ENCODE data around the gene DOCK8.
A peak's percentile ranks its signal among the peaks of the same experiment; 100 is the strongest.

The DOCK8 gene

DNA sequence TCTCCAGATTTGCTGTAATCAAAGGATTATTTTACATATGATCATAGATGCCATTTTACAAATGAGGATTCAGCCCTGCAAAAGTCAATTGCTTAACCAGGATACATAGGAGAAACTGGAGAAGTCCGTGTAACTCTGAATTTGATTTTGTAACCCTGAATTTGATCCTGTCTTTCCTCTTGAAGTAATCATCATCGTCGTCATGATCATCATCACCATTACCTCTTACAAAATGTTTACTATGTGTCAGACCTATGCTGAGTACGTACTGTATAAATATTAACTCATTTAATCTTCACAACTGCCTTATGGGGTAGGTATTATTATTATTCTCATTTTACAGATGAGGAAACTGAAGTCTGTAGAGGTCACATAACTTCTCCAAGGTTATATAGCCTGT is 271.5 kb downstream of the DOCK8 start:
- H3K27me3 Mint-ChIP-seq (ENCODE audit: low read depth, poor library complexity), result no peaks in the 10 kb centered on the region
- TF ChIP-seq CTCF (IDR thresholded peaks at IDR 0.05), result no peak
- DNase-seq, result no peak
- H3K27ac Mint-ChIP-seq, result no peak overlapping the region
- no peak overlapping the region for H3K4me3 Mint-ChIP-seq
- H3K9me3 Mint-ChIP-seq, result peaks cover 25% of the 10 kb centered on the region
- peaks cover 15% of the 10 kb centered on the region for H3K36me3 Mint-ChIP-seq (ENCODE audit: low read depth)
- no peaks in the 10 kb centered on the region for H3K4me1 Mint-ChIP-seq

DNA sequence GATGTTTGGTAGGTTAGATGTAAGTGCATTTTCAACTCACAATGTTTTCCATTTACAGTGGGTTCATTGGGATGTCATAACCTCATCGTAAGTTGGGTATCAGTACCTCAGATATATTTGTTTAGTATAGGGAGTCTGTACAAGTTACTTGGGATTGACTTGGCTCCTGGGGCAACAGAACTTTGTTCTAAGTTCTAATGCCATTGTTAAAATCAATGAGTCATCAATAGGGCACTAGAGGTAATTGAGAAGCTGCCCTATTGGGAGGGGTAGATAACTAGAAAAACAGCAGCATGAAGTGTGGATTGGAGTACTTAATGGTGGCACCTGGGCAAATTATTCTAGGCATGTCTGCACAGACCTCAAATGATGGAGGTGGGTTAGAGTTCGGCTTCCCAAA is 272.8 kb downstream of the DOCK8 start:
- Mint-ChIP-seq H3K4me1 (no peaks in the 10 kb centered on the region), H3K36me3 (ENCODE audit: low read depth) (peaks cover 15% of the 10 kb centered on the region), H3K27ac (no peak overlapping the region), H3K4me3 (no peak overlapping the region), H3K9me3 (peaks cover 25% of the 10 kb centered on the region), H3K27me3 (ENCODE audit: low read depth, poor library complexity) (no peaks in the 10 kb centered on the region)
- no peak for TF ChIP-seq CTCF (IDR thresholded peaks at IDR 0.05)
- DNase-seq, result no peak

DNA sequence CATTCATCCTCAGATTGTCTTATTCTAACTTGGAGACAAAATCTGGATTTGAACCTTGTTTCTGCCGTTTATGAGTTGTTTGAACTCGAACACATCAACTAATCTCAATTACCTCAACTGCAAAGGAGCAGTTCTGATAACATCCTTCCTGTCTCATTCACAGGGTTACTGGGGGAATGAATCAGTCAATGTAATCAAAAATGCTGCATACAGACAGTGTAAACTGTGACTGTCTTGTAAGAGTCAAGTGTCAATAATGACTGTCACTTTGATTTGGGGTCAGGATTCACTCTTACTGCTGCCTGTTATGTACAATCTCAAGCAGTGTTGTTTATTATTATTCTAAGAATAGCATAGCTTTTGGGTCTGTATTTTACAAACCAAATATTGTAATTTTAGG is 273.8 kb downstream of the DOCK8 start:
- no peak for TF ChIP-seq CTCF (IDR thresholded peaks at IDR 0.05)
- peaks cover 14% of the 10 kb centered on the region for H3K36me3 Mint-ChIP-seq (ENCODE audit: low read depth)
- DNase-seq, result no peak
- H3K27ac Mint-ChIP-seq, result no peak overlapping the region
- H3K9me3 Mint-ChIP-seq, result peaks cover 21% of the 10 kb centered on the region
- no peaks in the 10 kb centered on the region for H3K4me1 Mint-ChIP-seq
- H3K4me3 Mint-ChIP-seq, result no peak overlapping the region
- no peaks in the 10 kb centered on the region for H3K27me3 Mint-ChIP-seq (ENCODE audit: low read depth, poor library complexity)

- DNase-seq, result no peak
- TF ChIP-seq CTCF (IDR thresholded peaks at IDR 0.05), result no peak
- H3K27ac Mint-ChIP-seq, result no peak overlapping the region
- H3K4me3 Mint-ChIP-seq, result no peak overlapping the region
- H3K36me3 Mint-ChIP-seq (ENCODE audit: low read depth), result peaks cover 4% of the 10 kb centered on the region
- no peaks in the 10 kb centered on the region for H3K27me3 Mint-ChIP-seq (ENCODE audit: low read depth, poor library complexity)
- H3K4me1 Mint-ChIP-seq, result no peaks in the 10 kb centered on the region
- H3K9me3 Mint-ChIP-seq, result peaks cover 11% of the 10 kb centered on the region
These were observed 274.8 kb downstream of the DOCK8 start for GRCh38 chr9:489198-490197.

- peaks cover 4% of the 10 kb centered on the region for H3K27me3 Mint-ChIP-seq (ENCODE audit: low read depth, poor library complexity)
- H3K9me3 Mint-ChIP-seq, result peaks cover 16% of the 10 kb centered on the region
- no peak for DNase-seq
- H3K4me3 Mint-ChIP-seq, result no peak overlapping the region
- H3K27ac Mint-ChIP-seq, result no peak overlapping the region
- H3K36me3 Mint-ChIP-seq (ENCODE audit: low read depth), result peaks cover 4% of the 10 kb centered on the region
- TF ChIP-seq CTCF (IDR thresholded peaks at IDR 0.05), result no peak
- H3K4me1 Mint-ChIP-seq, result peaks cover 11% of the 10 kb centered on the region
These were observed 280.1 kb downstream of the DOCK8 start for GRCh38 chr9:494764-495163.

DNA sequence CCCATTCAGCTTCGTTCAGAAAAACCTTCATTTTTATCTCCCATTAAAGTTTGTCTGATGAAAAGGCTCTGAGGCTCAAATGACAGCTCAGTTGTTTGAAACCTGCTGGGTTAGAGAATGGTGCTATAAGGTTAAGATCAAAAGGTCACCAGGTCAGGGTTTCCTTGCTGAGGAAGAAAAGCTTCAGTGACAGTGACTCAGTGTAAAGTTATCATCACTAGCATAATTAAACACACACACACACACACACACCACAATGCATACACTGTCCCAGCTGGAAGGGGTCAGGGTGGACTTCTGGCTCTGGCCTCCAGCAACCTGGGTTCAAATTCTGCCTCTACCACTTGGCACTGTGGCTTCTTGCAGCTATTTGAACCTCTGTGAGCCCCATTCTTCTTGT is 281.1 kb downstream of the DOCK8 start:
- peak overlapping the region; percentile 33 for H3K27ac Mint-ChIP-seq
- H3K4me1 Mint-ChIP-seq, result peaks cover 11% of the 10 kb centered on the region
- no peak overlapping the region for H3K4me3 Mint-ChIP-seq
- TF ChIP-seq CTCF (IDR thresholded peaks at IDR 0.05), result no peak
- peaks cover 25% of the 10 kb centered on the region for H3K9me3 Mint-ChIP-seq
- H3K36me3 Mint-ChIP-seq (ENCODE audit: low read depth), result peaks cover 4% of the 10 kb centered on the region
- no peak for DNase-seq
- H3K27me3 Mint-ChIP-seq (ENCODE audit: low read depth, poor library complexity), result peaks cover 11% of the 10 kb centered on the region

Measured in nephron progenitor cell (in vitro differentiated cells).